Uterine smooth muscle cell (primary cell): Measurements from ENCODE around the gene FBLN2. TPM values are rescaled to one million over a fixed set of nuclear protein-coding genes. Genes with fewer than 3 reads are reported as not detected.

Source experiments
- total RNA-seq: library from RNA; depleted of rRNA; stranded (reverse); fragments of >200 nt; gene quantifications from 2 replicates; pipeline ENCODE4 v1.2.3, GENCODE V29; 2014

FBLN2 gene
- total RNA-seq: 18.0 and 113 TPM in 2 replicates

GRCh38 chr3:13548696-13549622, at the start of gene FBLN2:
Gene FBLN2 (plus strand): TSS chr3:13549125. CDS start chr3:13570356, 21,231 bp downstream.

Other genes starting within 250 kb of the FBLN2 start
- gene NUP210, start 128.8 kb upstream of the FBLN2 start, total RNA-seq: 0.77 and 1.9 TPM in 2 replicates
- gene HDAC11, start 68.8 kb upstream of the FBLN2 start, total RNA-seq: 11.5 and 21.2 TPM in 2 replicates